Activated CD4-positive, alpha-beta T cell treated with anti-CD3 and anti-CD28 coated beads, Interleukin-2, amount 10 ng/mL, durations not matched to agents 7 days and 5 days (primary cell): ENCODE measurements around the gene RGS6. TPM values are rescaled to one million over a fixed set of nuclear protein-coding genes. Genes with fewer than 3 reads are reported as not detected.

ENCODE experiments used
- CTCF ChIA-PET: fragments of 350-600 bp; sonication (Branson Sonifier 250); formaldehyde crosslinking; loops from one replicate; lab custom pipeline; 2021; ENCODE audit warnings: antibody characterized with exemption; lab: Charles Lee
- POLR2A ChIA-PET: fragments of 350-600 bp; sonication (Branson Sonifier 250); formaldehyde crosslinking; loops from one replicate; lab custom pipeline; 2021; ENCODE audit warnings: antibody characterized with exemption; lab: Charles Lee
- DNase-seq: peaks from one replicate; pipeline ENCODE4 v3.0.0-alpha.2; 2020
- H3K27ac Mint-ChIP-seq: one replicate; pipeline ENCODE4 v1.8.0; 2021; ENCODE audit warnings: mild to moderate bottlenecking, moderate library complexity, mixed read lengths
- H3K27me3 Mint-ChIP-seq: one replicate; pipeline ENCODE4 v1.8.0; 2021; ENCODE audit warnings: mixed read lengths
- H3K36me3 Mint-ChIP-seq: one replicate; pipeline ENCODE4 v1.8.0; 2021; ENCODE audit warnings: low read depth, mixed read lengths
- H3K4me1 Mint-ChIP-seq: one replicate; pipeline ENCODE4 v1.8.0; 2021; ENCODE audit warnings: mixed read lengths
- H3K4me3 Mint-ChIP-seq: one replicate; pipeline ENCODE4 v1.8.0; 2021; ENCODE audit warnings: mild to moderate bottlenecking, moderate library complexity, mixed read lengths
- H3K9me3 Mint-ChIP-seq: one replicate; pipeline ENCODE4 v1.8.0; 2021; ENCODE audit warnings: mixed read lengths
- total RNA-seq, 2 experiments: library from RNA; stranded (reverse); gene quantifications; one replicate each; pipeline ENCODE4 v1.2.3, GENCODE V29; 2021

The RGS6 gene
- total RNA-seq, 2 experiments from 2014 or later, result 1.4 TPM

DNA sequence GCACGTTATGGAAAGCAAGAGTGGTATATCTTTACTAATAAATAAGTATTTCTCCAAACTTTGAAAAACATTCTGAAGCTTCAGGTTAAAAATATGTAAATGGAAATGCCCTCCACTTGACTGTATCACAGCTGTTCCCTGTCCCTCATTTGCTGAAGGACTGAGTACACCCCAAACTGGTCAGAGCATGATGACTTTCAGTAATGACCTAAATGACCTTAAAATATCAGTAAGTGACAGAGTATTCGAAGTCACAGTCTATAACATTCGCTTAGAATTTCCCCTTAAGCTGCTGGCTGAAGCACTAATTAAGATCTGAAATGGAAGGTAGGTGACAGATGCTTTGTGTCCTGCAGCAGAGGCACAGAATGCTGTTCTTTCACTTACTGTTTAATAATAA lies 191.5 kb downstream of the RGS6 start:
- H3K27ac Mint-ChIP-seq, result no peak overlapping the region
- no peaks in the 10 kb centered on the region for H3K36me3 Mint-ChIP-seq
- H3K9me3 Mint-ChIP-seq, result no peaks in the 10 kb centered on the region
- peaks cover 3% of the 10 kb centered on the region for H3K4me1 Mint-ChIP-seq
- no peak overlapping the region for H3K4me3 Mint-ChIP-seq
- H3K27me3 Mint-ChIP-seq, result peaks cover 37% of the 10 kb centered on the region
- POLR2A ChIA-PET, result no interaction called here
- CTCF ChIA-PET, result no interaction called here
- DNase-seq, result no peak

DNA sequence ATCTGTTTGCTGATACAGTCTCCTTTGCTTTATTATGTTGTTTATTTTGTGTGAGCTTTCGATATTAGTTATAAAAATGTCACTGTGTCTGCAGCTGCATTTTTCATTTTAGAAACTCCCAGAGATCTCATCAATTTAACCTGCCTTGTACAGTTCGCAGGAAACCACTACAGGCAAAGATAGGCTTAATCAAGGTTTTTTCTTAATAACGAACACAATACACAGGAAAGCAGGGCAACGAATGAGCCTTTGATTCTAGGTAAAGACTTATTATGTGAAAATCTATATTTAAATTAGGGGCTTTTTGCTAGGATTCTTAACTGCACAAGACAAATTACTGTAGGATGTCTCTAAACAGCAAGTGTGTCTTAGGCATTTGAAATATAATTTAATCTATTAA lies 191.9 kb downstream of the RGS6 start:
- Mint-ChIP-seq H3K4me1 (peaks cover 3% of the 10 kb centered on the region), H3K27me3 (peaks cover 37% of the 10 kb centered on the region), H3K36me3 (no peaks in the 10 kb centered on the region), H3K27ac (no peak overlapping the region), H3K4me3 (no peak overlapping the region), H3K9me3 (no peaks in the 10 kb centered on the region)
- no peak for DNase-seq
- ChIA-PET POLR2A (no interaction called here), CTCF (no interaction called here)

DNA sequence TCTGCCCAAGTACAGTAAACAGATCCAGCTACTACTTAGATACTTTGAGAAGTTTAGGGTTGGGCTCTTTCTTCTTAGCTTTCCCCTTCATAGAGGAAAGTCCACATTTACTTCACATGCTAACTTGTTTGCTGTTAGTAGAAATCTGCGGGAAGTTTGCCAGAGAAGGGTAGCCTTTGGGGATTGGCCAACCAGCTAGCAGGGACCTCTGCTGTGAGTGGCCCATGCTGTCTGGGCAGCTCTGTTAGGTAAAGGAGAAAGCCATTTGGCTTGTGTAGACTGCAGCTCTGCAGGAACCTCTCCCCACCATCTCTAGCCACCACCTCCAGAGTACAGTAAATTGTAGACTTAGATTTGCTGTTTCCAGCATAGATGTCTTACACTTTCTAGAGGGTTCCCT lies 193.9 kb downstream of the RGS6 start:
- H3K27ac Mint-ChIP-seq, result no peak overlapping the region
- ChIA-PET CTCF (no interaction called here), POLR2A (no interaction called here)
- H3K27me3 Mint-ChIP-seq, result peaks cover 30% of the 10 kb centered on the region
- DNase-seq, result no peak
- H3K36me3 Mint-ChIP-seq, result no peaks in the 10 kb centered on the region
- peaks cover 3% of the 10 kb centered on the region for H3K4me1 Mint-ChIP-seq
- no peak overlapping the region for H3K4me3 Mint-ChIP-seq
- no peaks in the 10 kb centered on the region for H3K9me3 Mint-ChIP-seq

- H3K27me3 Mint-ChIP-seq, result peaks cover 27% of the 10 kb centered on the region
- POLR2A ChIA-PET, result no interaction called here
- CTCF ChIA-PET, result no interaction called here
Observed at GRCh38 chr14:72126561-72126960, 194.3 kb downstream of the RGS6 start.

DNA sequence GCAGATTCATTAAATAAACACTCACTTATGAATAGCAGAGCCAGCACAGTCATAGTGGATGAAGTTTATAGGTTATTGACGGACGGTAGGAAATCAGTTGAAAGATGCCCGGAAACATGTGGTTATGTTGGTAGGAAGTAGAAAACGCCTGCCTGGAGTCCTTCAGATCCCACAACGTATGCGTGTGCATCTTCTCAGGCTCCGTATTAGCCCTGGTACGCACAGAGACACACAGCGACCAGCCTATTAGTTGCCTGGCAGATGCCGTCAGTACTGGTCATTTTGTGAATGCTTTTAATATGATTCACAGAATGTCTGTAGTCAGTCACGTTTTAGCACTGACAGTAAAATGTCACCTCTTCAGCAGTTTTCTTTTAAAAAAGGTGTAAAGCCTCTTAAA lies 196.4 kb downstream of the RGS6 start:
- Mint-ChIP-seq H3K27me3 (peaks cover 24% of the 10 kb centered on the region), H3K4me1 (peaks cover 3% of the 10 kb centered on the region), H3K9me3 (no peaks in the 10 kb centered on the region), H3K27ac (no peak overlapping the region), H3K36me3 (no peaks in the 10 kb centered on the region), H3K4me3 (no peak overlapping the region)
- no peak for DNase-seq
- ChIA-PET CTCF (no interaction called here), POLR2A (no interaction called here)

More at GRCh38 chr14:72126561-72126960, 194.3 kb downstream of the RGS6 start:
- no peak overlapping the region for H3K27ac Mint-ChIP-seq
- H3K4me1 Mint-ChIP-seq, result peaks cover 3% of the 10 kb centered on the region
- H3K4me3 Mint-ChIP-seq, result no peak overlapping the region
- no peaks in the 10 kb centered on the region for H3K36me3 Mint-ChIP-seq
- no peaks in the 10 kb centered on the region for H3K9me3 Mint-ChIP-seq
- no peak for DNase-seq

DNA sequence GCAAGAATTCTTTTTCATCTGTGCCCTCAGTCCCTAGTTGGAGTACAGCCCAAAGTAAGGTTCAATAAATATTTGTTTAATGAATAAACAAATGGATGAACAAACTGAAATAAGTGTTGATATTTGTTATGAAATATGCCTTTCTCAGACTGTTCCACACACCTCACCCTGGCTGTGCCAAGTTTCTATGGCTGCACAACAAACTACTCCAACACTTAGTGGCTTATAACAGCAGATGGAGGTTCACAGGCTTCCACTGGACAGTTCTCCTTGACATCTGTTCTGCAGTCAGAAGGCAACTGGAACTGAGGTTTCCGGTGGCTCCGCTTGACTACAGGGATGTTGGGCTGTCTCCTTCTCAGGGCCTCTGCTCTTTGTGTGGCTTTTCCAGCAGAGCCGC lies 197.1 kb downstream of the RGS6 start:
- H3K4me3 Mint-ChIP-seq, result no peak overlapping the region
- H3K27ac Mint-ChIP-seq, result no peak overlapping the region
- H3K9me3 Mint-ChIP-seq, result no peaks in the 10 kb centered on the region
- H3K4me1 Mint-ChIP-seq, result peaks cover 3% of the 10 kb centered on the region
- H3K27me3 Mint-ChIP-seq, result peaks cover 24% of the 10 kb centered on the region
- ChIA-PET POLR2A (no interaction called here), CTCF (no interaction called here)
- DNase-seq, result no peak
- no peaks in the 10 kb centered on the region for H3K36me3 Mint-ChIP-seq

- ChIA-PET POLR2A (no interaction called here), CTCF (interaction anchor here (1.0 kb wide), 1 partner anchor 10 kb away, joined by 3 read pairs; no protein-coding TSS in a partner anchor)
- Mint-ChIP-seq H3K36me3 (no peaks in the 10 kb centered on the region), H3K4me1 (no peaks in the 10 kb centered on the region), H3K4me3 (no peak overlapping the region), H3K27me3 (peaks cover 5% of the 10 kb centered on the region), H3K27ac (no peak overlapping the region), H3K9me3 (peaks cover 2% of the 10 kb centered on the region)
- DNase-seq, result no peak
Observed at GRCh38 chr14:72141084-72141483, 208.9 kb downstream of the RGS6 start.

DNA sequence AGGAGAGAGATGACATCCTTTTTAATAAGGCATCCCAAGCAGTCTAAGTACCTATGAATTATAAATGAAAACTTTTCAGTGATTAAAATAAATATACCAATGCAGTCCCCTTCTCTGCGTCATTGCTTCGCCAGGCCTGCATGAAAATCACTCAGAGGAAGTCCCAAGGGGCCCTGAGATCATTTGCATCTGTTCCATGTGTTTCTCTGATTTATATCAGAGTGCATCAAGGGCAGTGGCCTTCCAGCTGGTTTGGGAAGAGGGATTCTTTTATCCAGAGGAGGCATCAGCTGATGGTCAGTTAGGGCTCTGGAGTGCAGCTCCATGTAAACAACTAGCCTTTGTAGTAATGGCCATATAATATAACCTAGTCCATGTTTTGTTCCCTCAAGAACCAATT lies 210.1 kb downstream of the RGS6 start:
- Mint-ChIP-seq H3K27me3 (peaks cover 14% of the 10 kb centered on the region), H3K4me3 (no peak overlapping the region), H3K9me3 (peaks cover 2% of the 10 kb centered on the region), H3K36me3 (no peaks in the 10 kb centered on the region), H3K4me1 (no peaks in the 10 kb centered on the region), H3K27ac (no peak overlapping the region)
- no peak for DNase-seq
- ChIA-PET CTCF (no interaction called here), POLR2A (no interaction called here)

DNA sequence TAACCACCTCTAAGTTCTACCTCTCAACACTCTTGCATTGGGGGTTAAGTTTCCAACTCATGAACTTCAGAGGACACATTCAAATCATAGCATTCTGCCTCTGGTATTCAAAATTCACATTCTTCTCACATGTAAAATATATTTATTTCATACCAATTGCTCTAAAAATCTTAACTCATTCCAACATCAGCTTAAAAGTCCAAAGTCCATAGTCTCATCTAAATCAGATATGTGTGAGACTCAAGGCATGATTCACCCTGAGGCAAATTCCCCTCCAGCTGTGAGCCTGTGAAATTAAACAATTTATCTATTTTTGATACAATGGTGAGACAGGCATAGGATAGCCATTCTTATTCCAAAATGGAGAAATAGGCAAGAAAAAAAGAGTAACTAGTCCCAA lies 214.0 kb downstream of the RGS6 start:
- Mint-ChIP-seq H3K27me3 (peaks cover 24% of the 10 kb centered on the region), H3K27ac (no peak overlapping the region), H3K9me3 (no peaks in the 10 kb centered on the region), H3K36me3 (no peaks in the 10 kb centered on the region), H3K4me3 (no peak overlapping the region), H3K4me1 (no peaks in the 10 kb centered on the region)
- ChIA-PET POLR2A (no interaction called here), CTCF (no interaction called here)
- DNase-seq, result no peak

GRCh38 chr14:72154645-72155378 lies 222.6 kb downstream of the RGS6 start:
- DNase-seq, result no peak
- Mint-ChIP-seq H3K36me3 (no peaks in the 10 kb centered on the region), H3K27me3 (peaks cover 10% of the 10 kb centered on the region), H3K9me3 (peaks cover 13% of the 10 kb centered on the region), H3K4me1 (no peaks in the 10 kb centered on the region), H3K4me3 (no peak overlapping the region), H3K27ac (no peak overlapping the region)
- CTCF ChIA-PET, result no interaction called here
- POLR2A ChIA-PET, result no interaction called here

- ChIA-PET CTCF (no interaction called here), POLR2A (no interaction called here)
- no peaks in the 10 kb centered on the region for H3K4me1 Mint-ChIP-seq
- no peak overlapping the region for H3K27ac Mint-ChIP-seq
- H3K4me3 Mint-ChIP-seq, result no peak overlapping the region
- H3K36me3 Mint-ChIP-seq, result no peaks in the 10 kb centered on the region
- H3K27me3 Mint-ChIP-seq, result peaks cover 10% of the 10 kb centered on the region
- no peak for DNase-seq
- H3K9me3 Mint-ChIP-seq, result peaks cover 13% of the 10 kb centered on the region
Observed at GRCh38 chr14:72155379-72155993, 223.3 kb downstream of the RGS6 start.

DNA sequence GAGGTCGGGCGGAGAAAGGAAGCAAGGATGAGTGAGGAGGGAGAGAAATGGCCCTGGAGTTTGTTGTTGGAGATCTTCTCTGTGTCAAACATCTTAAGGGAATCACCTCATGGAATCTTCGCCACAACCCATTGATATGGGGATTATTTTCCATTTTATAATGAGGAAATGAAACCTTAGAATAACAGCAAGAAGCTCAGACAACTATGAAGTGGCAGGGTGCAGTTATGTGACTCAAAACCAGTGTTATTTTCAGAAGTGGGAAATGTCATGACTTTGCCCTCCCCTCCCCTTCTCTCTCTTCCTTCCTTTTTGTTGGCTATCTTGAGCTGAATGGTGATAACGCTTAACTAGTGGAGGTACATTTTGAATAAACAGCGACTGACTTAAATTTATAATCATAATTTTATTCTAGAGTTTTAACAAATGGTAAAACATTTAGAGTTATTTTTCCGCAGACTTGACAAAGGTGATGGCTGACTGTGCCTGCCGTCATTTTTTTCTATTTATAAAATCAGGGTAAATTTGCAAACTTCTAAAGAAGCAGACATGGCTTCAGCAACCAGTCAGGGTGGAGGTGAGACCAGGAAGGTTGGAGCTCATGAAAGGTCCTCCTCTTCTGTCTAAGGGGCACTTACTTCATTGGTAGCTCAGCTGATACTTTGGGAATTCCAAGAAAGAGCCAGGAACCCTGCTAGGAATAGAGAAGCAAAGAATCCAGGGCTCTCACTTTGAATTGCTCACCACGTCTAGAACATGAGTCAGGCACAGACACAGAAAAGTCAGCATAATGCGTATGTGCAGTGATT lies 232.4 kb downstream of the RGS6 start:
- DNase-seq, result no peak
- H3K4me1 Mint-ChIP-seq, result no peaks in the 10 kb centered on the region
- H3K27ac Mint-ChIP-seq, result no peak overlapping the region
- H3K9me3 Mint-ChIP-seq, result no peaks in the 10 kb centered on the region
- ChIA-PET CTCF (no interaction called here), POLR2A (no interaction called here)
- H3K4me3 Mint-ChIP-seq, result no peak overlapping the region
- no peaks in the 10 kb centered on the region for H3K36me3 Mint-ChIP-seq
- peaks cover 17% of the 10 kb centered on the region for H3K27me3 Mint-ChIP-seq

DNA sequence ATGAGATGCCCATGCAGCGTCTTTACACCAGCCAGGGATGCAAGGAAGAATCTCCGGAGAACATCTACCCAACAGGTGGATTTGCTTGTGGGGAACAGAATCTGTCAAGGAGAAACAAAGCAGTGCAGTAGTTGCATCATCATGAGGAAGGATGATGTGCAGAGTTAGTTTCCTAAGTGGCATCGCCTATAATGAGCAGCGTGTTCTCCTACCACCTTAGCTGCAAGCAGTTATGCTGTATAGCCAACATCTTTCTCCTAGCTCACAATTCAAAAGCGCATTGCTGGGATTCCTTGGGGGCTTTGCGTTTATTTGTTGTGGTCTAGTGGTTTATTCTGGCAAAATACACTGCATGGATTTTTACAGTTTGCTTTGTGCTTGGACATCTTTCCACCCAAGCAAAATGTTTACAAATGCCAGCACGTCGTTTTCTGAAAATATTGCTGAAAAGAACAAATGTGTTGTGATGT lies 233.0 kb downstream of the RGS6 start:
- Mint-ChIP-seq H3K36me3 (no peaks in the 10 kb centered on the region), H3K27ac (no peak overlapping the region), H3K27me3 (peaks cover 22% of the 10 kb centered on the region), H3K9me3 (no peaks in the 10 kb centered on the region), H3K4me1 (no peaks in the 10 kb centered on the region), H3K4me3 (no peak overlapping the region)
- POLR2A ChIA-PET, result no interaction called here
- DNase-seq, result no peak
- CTCF ChIA-PET, result no interaction called here
